Measurements from ENCODE around the gene BMP3. TPM values are rescaled to one million over a fixed set of nuclear protein-coding genes. Genes with fewer than 3 reads are reported as not detected.

The BMP3 gene
- total and polyA plus RNA-seq, 12 donors: 0.07 to 1.00 (median 0.35) TPM

DNA sequence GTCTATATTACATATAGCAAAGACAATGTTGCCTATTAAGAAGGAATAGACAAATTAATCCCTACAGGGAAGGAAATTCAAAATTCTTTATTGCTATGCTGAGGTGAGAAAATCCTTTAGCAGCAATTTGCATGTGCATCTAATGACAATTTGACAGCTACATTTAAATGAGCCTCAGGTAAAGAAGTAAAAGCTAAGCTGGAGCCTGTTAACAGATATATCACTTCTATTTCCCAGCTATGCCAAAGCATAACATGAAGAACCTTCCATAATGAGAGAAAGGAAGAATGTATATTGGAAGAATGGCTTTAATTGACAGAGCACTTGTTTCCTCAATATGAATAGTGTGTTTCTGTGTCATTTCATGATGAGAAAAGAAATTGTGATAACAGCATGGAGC is 71.6 kb downstream of the BMP3 start:
- TF ChIP-seq POLR2A (IDR thresholded peaks at IDR 0.05) (no peak), CTCF (IDR thresholded peaks at IDR 0.05) (no peak)

GRCh38 chr4:81106150-81106549 is 75.6 kb downstream of the BMP3 start:
- DNase-seq: no peak
- no peaks in the 10 kb centered on the region for H3K27me3 ChIP-seq
- no peaks in the 10 kb centered on the region for H3K9me3 ChIP-seq (replicated peaks in 1 of 3)
- no peak for TF ChIP-seq CTCF (IDR thresholded peaks at IDR 0.05)
- no peak for TF ChIP-seq POLR2A (IDR thresholded peaks at IDR 0.05)
- 71 to 78% (median 75%) methylated on average over 4 of the region's 4 CpGs for whole genome bisulfite sequencing, 4 donors
- no peak overlapping the region for H3K27ac ChIP-seq
- no peaks in the 10 kb centered on the region for H3K36me3 ChIP-seq (replicated peaks in 1 of 2)
- intact Hi-C loops (cut with DNase I): no loop called here
- H3K4me3 ChIP-seq: no peak overlapping the region
- H3K4me1 ChIP-seq (replicated peaks in 1 of 2): no peaks in the 10 kb centered on the region

More for the DNA sequence above, 71.6 kb downstream of the BMP3 start:
- no peaks in the 10 kb centered on the region for H3K9me3 ChIP-seq (replicated peaks in 1 of 3)
- H3K4me3 ChIP-seq: no peak overlapping the region
- no peaks in the 10 kb centered on the region for H3K36me3 ChIP-seq (replicated peaks in 1 of 2)
- no peaks in the 10 kb centered on the region for H3K4me1 ChIP-seq (replicated peaks in 1 of 2)
- intact Hi-C loops (cut with DNase I): no loop called here
- no peak for DNase-seq
- no peaks in the 10 kb centered on the region for H3K27me3 ChIP-seq
- H3K27ac ChIP-seq: no peak overlapping the region

Other genes with a start within 250 kb of the BMP3 start
- under 1 TPM in 3 of 9 donors, not detected in 6; 0.19 to 0.55 (median 0.22) TPM for gene PRKG2, start 184.5 kb downstream of the BMP3 start, total RNA-seq
- gene PRKG2, start 184.5 kb downstream of the BMP3 start, polyA plus RNA-seq: under 1 TPM; 0.16 to 0.20 (median 0.20) TPM

All from adrenal gland (tissue), 12 donors.